K562 (cell line): ENCODE data around the gene FMC1. TPM values are rescaled to one million over a fixed set of nuclear protein-coding genes. Genes with fewer than 3 reads are reported as not detected.

ENCODE experiments used
- ATAC-seq: fragments of 200-7000 bp; cut with Tn5 transposase; 3 replicates; pipeline ENCODE4 v1.9.1; 2020; ENCODE audit warnings: moderate library complexity
- BruUV-seq: library from RNA; stranded (reverse); fragments of 400-500 nt; replicated peaks from 2 replicates; lab custom pipeline; 2021; lab: Mats Ljungman, UMichigan
- CTCF ChIA-PET: fragments of 300-600 bp; formaldehyde crosslinking; extraction: SDS; loops from one replicate; lab custom pipeline; 2021; ENCODE audit warnings: low intra/inter-chr PET ratio; lab: Yijun Ruan, JAX
- POLR2A ChIA-PET: fragments of 300-600, 350-650 bp; sonication (Branson Sonifier 250); formaldehyde crosslinking; extraction: SDS; loops from one replicate; lab custom pipeline; 2021; ENCODE audit warnings: antibody characterized with exemption, inconsistent platforms; lab: Yijun Ruan, JAX
- DNase-seq, 4 experiments: peaks; one replicate each; pipeline versions ENCODE4 v3.0.0 to v3.0.0-alpha.2; 2011 to 2018; ENCODE audit warnings: low spot score in 3 of 4, mixed read lengths in 3 of 4; ENCODE audit errors: extremely low read depth in 1 of 4
- FAIRE-seq: peaks from 2 replicates; lab custom pipeline; 2011; peaks lifted over from hg19 to GRCh38; lab: Jason Lieb, UNC
- H2AFZ ChIP-seq: 2 replicates; pipeline ENCODE4 v1.6.0; 2011; ENCODE audit warnings: low read depth, low read length, control low read depth, inconsistent platforms
- H3K27ac ChIP-seq: fragments of 200-600 bp; 3 replicates; pipeline ENCODE4 v1.8.0; 2011; ENCODE audit warnings: low read depth, mild to moderate bottlenecking, control low read depth, inconsistent platforms, low read length, moderate library complexity, mixed read lengths; ENCODE audit errors: extremely low read depth
- H3K27me3 ChIP-seq, 2 experiments: fragments of 300-600 bp in 1 of 2; 2 replicates in 1 of 2; 3 replicates in 1 of 2; pipeline versions ENCODE4 v1.6.0 to v1.8.0; 2011; ENCODE audit warnings: inconsistent platforms in 2 of 2, low read length in 2 of 2, mild to moderate bottlenecking in 1 of 2, mixed read lengths in 1 of 2, moderate library complexity in 1 of 2; ENCODE audit not compliant: control insufficient read depth in 2 of 2, insufficient read depth in 2 of 2
- H3K36me3 ChIP-seq: fragments of 300-600 bp; 3 replicates; pipeline ENCODE4 v1.8.0; 2011; ENCODE audit warnings: mild to moderate bottlenecking, low read length, inconsistent platforms; ENCODE audit not compliant: control insufficient read depth, insufficient read depth
- H3K4me1 ChIP-seq, 2 experiments: fragments of 200-600 bp in 1 of 2; replicated peaks in 1 of 2; 2 replicates in 1 of 2; 3 replicates in 1 of 2; pipeline versions ENCODE4 v1.5.1 to v1.8.0; 2011; ENCODE audit warnings: inconsistent platforms in 2 of 2, low read length in 2 of 2, mild to moderate bottlenecking in 1 of 2, mixed read lengths in 1 of 2, moderate library complexity in 1 of 2; ENCODE audit not compliant: control insufficient read depth in 2 of 2, insufficient read depth in 2 of 2
- H3K4me2 ChIP-seq: 2 replicates; pipeline ENCODE4 v1.6.1; 2011; ENCODE audit warnings: low read length, control low read depth, inconsistent platforms, mixed read lengths; ENCODE audit not compliant: insufficient read depth
- H3K4me3 ChIP-seq: fragments of 200-600 bp; sonication (generic), shearing (Covaris generic); 2 replicates; pipeline ENCODE4 v1.5.1; 2016; ENCODE audit warnings: control low read depth, inconsistent platforms
- H3K79me2 ChIP-seq: fragments of 200-600 bp; 3 replicates; pipeline ENCODE4 v1.8.0; 2011; ENCODE audit warnings: low read length, inconsistent platforms; ENCODE audit not compliant: control insufficient read depth, insufficient read depth
- H3K9ac ChIP-seq, 2 experiments: 2 replicates each; pipeline versions ENCODE4 v1.6.0 to v1.6.1; 2011; ENCODE audit warnings: low read depth in 2 of 2, low read length in 2 of 2, control low read depth in 1 of 2, inconsistent platforms in 1 of 2, mild to moderate bottlenecking in 1 of 2, mixed read lengths in 1 of 2; ENCODE audit not compliant: insufficient read depth in 1 of 2
- H3K9me1 ChIP-seq: one replicate; pipeline ENCODE4 v1.6.0; 2011; ENCODE audit warnings: inconsistent platforms, mild to moderate bottlenecking, low read length, moderate library complexity; ENCODE audit not compliant: control insufficient read depth, insufficient read depth
- H3K9me3 ChIP-seq: replicated peaks from 2 replicates; pipeline ENCODE4 v1.5.1; 2011; ENCODE audit warnings: low read depth, low read length, inconsistent platforms; ENCODE audit not compliant: control insufficient read depth, insufficient read depth
- H4K20me1 ChIP-seq: replicated peaks from 2 replicates; pipeline ENCODE4 v1.6.1; 2011; ENCODE audit warnings: low read length, inconsistent platforms, mixed read lengths; ENCODE audit not compliant: control insufficient read depth, insufficient read depth
- CBFB ChIP-seq: sonication (generic); formaldehyde crosslinking; IDR thresholded peaks from 2 replicates; pipeline ENCODE4 v1.4.0; 2020; ENCODE audit warnings: mild to moderate bottlenecking, missing genetic modification reagents
- GATAD2B ChIP-seq: fragments of 450-650 bp; IDR thresholded peaks from 2 replicates; pipeline ENCODE4 v1.6.1; 2017; ENCODE audit warnings: mild to moderate bottlenecking, borderline replicate concordance
- HES1 ChIP-seq: fragments of 450-650 bp; IDR thresholded peaks from 2 replicates; pipeline ENCODE4 v1.6.1; 2016; ENCODE audit warnings: low read depth, mild to moderate bottlenecking, moderate library complexity
- HMG20A ChIP-seq: fragments of 450-650 bp; formaldehyde crosslinking; conservative IDR thresholded peaks from 2 replicates; pipeline ENCODE4 v1.4.0; 2020; ENCODE audit warnings: mild to moderate bottlenecking, mixed read lengths
- LARP7 ChIP-seq: fragments of 450-650 bp; IDR thresholded peaks from 2 replicates; pipeline ENCODE4 v1.6.1; 2016
- PTRF ChIP-seq: fragments of 450-650 bp; IDR thresholded peaks from 2 replicates; pipeline ENCODE4 v1.6.1; 2016; ENCODE audit warnings: mild to moderate bottlenecking, missing genetic modification characterization, missing compliant biosample characterization
- TOE1 ChIP-seq, 2 experiments: fragments of 450-650 bp in 1 of 2; sonication (generic) in 1 of 2; formaldehyde crosslinking in 1 of 2; IDR thresholded peaks; 2 replicates each; pipeline versions ENCODE4 v1.7.1 to v1.8.0; 2016 to 2022; ENCODE audit warnings: borderline replicate concordance in 2 of 2, mild to moderate bottlenecking in 2 of 2, antibody characterized with exemption in 1 of 2, inconsistent platforms in 1 of 2, low read depth in 1 of 2, missing genetic modification reagents in 1 of 2, moderate library complexity in 1 of 2
- TSC22D4 ChIP-seq: fragments of 450-650 bp; IDR thresholded peaks from 2 replicates; pipeline ENCODE4 v1.6.1; 2016; ENCODE audit warnings: missing genetic modification characterization, missing biosample characterization, control low read depth
- WGBS: fragments of 100-300 bp; shearing (Covaris generic); methylation state at CpG from one replicate; pipeline ENCODE4 v1.1.6; 2016; ENCODE audit warnings: low coverage, mixed read lengths; ENCODE audit not compliant: insufficient coverage; ENCODE audit errors: missing lambda C conversion rate; 5-methylcytosine and 5-hydroxymethylcytosine counted together
- in situ Hi-C: fragments of 300-500 bp; cut with MboI; formaldehyde crosslinking; loops from 4 replicates; pipeline ENCODE4 v1.15.0; 2018; ENCODE audit warnings: inconsistent platforms, mixed read lengths
- intact Hi-C: fragments of 100-400 bp; cut with micrococcal nuclease; formaldehyde crosslinking; loops from 2 replicates; pipeline ENCODE4 v1.14.2; 2022
- polyA plus RNA-seq, 8 experiments: library from polyadenylated mRNA; depleted of rRNA in 4 of 8; stranded (reverse) in 5 of 8; unstranded in 3 of 8; fragments of >200 nt; fragmentation: Nextera tagmentation in 2 of 8; fragmentation: Illumina TruSeq in 1 of 8; extraction: Ambion mirVana in 2 of 8; extraction: Trizol in 1 of 8; gene quantifications; 2 replicates each; pipeline versions ENCODE4 v1.2.1 to v1.2.3, GENCODE V29; 2011 to 2014; ENCODE audit warnings: inconsistent platforms in 1 of 8, missing spikeins in 1 of 8
- total RNA-seq, 7 experiments: library from RNA; depleted of rRNA in 6 of 7; stranded (reverse); fragments of >200 nt in 6 of 7; fragmentation: Illumina TruSeq in 2 of 7; extraction: Trizol in 2 of 7; gene quantifications; 2 replicates each; pipeline versions ENCODE4 v1.2.1 to v1.2.3, GENCODE V29; 2011 to 2021; ENCODE audit warnings: low replicate concordance in 1 of 7

The FMC1 gene
- total and polyA plus RNA-seq, 9 of the 15 experiments (the other 6 are each of a cell fraction or from before 2014, with no cell fraction given): 14.0 to 116 (median 29.0) TPM

GRCh38 chr7:139294951-139295575, 46.1 kb upstream of the FMC1 start:
- no peak for TF ChIP-seq TOE1 (IDR thresholded peaks at IDR 0.05; ENCODE audit: borderline replicate concordance)
- TF ChIP-seq TOE1 (CRISPR knock-in tag; IDR thresholded peaks at IDR 0.05; ENCODE audit: borderline replicate concordance, low read depth): no peak
- no peak for TF ChIP-seq CBFB
- TF ChIP-seq LARP7: no peak
- no peak for TF ChIP-seq TSC22D4
- no peak for TF ChIP-seq HES1
- TF ChIP-seq GATAD2B: no peak
- no peak for TF ChIP-seq PTRF (tag)
- TF ChIP-seq HMG20A: no peak
- Histone ChIP-seq H3K36me3 (peaks cover 43% of the 10 kb centered on the region; the same call in 2 of the 3 replicates), H3K4me2 (no peak overlapping the region), H2AFZ (no peak overlapping the region), H3K4me3 (no peak overlapping the region), H3K9me1 (no peaks in the 10 kb centered on the region), H3K27me3 (no peaks in the 10 kb centered on the region), H4K20me1 (no peaks in the 10 kb centered on the region), H3K79me2 (no peaks in the 10 kb centered on the region), H3K4me1 (no peaks in the 10 kb centered on the region), H3K9ac (no peak overlapping the region), H3K9me3 (no peaks in the 10 kb centered on the region), H3K27ac (no peak overlapping the region)
- ChIA-PET CTCF (no interaction called here), POLR2A (interaction anchor here (0.8 to 3.5 kb wide), 3 partner anchors 11 to 75 kb away, joined by 3 to 20 read pairs (median 3); no protein-coding TSS in a partner anchor)
- no peak for DNase-seq
- 82% methylated on average over 6 of the region's 6 CpGs for WGBS
- ATAC-seq: no peak; the same call in 2 of the 3 replicates
- in situ Hi-C loops (no loop called here), intact Hi-C loops (no loop called here)
- no TSS peak for BruUV-seq
- no peak for FAIRE-seq
